ENCODE data around the gene CLCN6.
"Not testable (repeated sequence)": the region's sequence is repeated elsewhere in the genome, so short reads cannot be mapped to it uniquely, and the experiment has no call there.

Gene CLCN6

DNA sequence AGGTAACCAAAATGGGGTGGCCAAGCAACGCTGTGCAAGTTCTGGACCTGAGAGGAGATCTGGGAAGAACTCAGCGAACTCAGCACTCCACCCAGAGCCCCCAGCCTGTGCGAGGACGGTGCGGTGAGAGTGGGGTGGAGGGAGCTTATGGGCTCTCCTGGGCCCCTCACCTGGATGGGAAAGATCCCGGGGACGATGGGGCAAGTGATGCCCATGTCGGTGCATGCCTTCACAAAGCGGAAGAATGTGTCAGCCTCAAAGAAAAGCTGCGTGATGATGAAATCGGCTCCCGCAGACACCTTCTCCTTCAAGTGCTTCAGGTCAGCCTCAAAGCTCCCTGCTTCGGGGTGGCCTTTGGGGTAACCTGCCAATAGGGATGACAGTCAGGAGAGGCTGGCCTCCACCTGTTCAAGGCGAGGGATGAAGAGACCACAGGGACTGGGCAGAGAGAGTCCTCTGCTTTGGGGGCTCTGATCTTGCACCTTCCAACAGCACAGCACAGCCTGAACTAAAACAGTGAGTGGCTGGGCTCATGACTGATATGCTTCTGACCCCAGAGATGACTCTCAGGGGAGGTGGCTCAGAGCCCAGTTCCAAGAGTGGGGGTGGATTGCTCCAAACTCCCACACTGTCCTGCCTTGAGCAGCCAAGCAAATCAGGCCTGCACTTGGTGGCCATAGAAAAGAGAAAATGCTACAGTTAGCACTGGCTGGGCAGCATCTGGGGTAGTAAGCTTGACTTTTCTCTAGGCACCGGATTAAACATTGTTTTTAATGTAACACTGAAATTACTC is 9.8 kb upstream of the CLCN6 start:
- no peak for DNase-seq

DNA sequence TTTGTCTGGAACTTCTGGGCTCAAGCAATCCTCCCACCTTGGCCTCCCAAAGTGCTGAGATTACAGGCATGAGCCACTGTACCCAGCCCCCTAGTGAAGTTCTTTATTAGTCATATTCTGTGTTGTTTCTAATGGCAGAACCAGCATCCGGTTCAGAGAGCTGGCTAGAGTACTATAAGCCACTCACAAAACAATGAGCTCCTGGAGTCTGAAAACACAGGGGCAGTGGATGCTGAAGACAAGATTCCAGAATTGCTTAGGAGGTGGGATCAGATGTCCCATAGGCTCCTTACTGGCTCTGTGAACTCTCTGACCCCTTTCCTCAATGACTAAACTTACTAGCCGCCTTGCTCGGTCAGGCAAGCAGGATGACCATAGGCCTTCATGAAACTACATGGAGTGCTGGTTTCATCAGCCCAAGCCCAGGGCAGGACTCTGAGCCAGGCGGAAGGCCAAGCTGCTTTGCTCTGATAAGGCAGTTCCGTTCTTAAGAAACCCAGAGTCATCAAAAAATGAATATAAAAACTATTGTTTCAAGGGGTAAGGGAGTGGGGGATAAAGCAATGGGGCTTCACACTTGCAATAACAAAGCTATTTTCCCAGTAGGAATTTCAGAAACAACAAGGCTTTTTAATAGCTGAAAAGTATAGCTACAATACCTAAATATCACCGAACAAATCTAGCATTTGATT is 8.3 kb upstream of the CLCN6 start:
- no peak for DNase-seq

DNA sequence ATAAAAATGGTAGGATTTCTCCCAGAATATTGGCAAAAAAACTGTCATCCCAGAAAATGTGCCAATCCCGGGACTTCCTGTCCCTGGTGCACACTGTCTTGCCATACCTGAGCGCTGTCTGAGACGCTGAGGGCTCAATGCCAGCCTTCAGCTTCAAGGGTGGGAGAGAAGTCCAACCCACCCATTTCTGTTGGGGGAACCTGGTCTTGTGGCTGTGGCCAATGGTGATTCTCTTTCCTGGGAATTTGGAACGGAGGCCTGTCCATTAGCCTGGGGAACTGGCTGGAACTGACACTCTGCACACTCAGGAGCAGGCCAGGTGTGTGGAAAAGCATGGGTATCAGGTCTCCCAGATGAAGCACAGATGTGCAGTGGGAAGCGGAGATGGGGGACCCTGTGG is 6.9 kb upstream of the CLCN6 start:
- DNase-seq = no peak

DNA sequence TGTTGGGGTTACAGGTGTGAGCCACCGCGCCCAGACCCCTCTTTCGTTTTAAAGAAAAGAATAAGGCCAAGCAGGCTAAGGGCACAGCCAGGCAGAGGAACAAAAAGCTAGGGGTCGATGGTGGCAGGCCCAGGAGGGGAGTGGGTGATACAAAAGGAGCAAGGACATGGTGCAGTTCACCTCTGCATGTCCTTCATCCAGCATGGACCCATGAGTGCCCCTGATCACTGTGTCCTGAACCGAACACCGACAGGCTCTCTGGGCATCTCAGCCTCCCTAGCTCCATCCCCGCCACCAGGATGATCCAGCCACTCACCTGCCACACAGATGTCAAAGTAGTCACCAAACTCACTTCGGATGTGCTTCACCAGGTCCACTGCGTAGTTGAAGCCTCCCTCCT is 6.1 kb upstream of the CLCN6 start:
- DNase-seq = no peak

DNA sequence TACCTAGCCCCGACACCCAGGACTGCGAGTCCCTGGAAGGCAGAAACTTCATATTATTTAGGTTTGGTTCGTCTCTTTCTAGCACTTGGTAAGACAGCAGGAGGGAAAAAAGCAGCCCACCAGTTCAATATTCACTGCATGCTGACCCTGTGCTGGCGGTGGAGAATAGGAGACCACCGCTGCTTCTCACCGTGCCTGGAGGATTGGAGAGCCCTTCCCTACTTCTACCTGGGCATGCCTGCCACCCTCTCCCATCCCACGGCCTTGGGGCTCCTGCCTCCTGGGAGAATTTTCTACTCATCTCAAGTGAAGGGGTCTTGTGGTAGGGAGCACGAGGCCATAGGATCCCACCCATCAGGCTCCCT is 5.6 kb upstream of the CLCN6 start:
- no peak for DNase-seq

DNA sequence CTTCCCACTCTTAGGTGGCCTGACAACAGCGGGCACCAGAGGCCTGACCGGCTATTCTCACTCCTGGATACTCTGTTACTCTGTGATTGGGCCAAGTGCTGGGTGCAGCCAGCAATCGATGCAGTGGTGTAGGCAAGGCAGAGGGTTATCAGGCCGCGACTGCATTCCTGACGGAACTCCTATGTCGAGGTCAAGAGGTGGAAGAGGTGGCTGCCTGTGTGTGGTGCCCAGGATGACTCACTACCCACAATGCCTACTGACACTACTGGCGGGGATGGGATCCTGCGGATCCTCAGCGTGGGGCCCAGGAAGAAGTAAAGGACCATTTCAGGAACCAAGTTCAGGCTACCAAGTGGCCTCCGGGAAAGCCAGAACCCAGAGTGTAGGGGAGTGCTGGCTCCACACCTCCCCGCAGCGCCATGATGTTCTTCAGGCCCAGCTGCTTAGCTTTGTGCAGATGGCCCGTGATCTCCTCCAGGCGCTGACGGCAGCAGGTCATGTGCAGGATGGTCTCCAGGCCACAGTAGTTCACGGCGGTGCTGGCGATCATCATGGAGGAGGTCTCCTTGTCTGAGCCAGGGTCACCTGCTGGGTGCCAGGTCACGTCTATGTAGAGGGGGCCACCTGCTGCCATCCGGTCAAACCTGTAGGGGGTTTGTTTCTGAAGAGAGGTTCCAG is 5.1 kb upstream of the CLCN6 start:
- peak; percentile 18 for DNase-seq

DNA sequence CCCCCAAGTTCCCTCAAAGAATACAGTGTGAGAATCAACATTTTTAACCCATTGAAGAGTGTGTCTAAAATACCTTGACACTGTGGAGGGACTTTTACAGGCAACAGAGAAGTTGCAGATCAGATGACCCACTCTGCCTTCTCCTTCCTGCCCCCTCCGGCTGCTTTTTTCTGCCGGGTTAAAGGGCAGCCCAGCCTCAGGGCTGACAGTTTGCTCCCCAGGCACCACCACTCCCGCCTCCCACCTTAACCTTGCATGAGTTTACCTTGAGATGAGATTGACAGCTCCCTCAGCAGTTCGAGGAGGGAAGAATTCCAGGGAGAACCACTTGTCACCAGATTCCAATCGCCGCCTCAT is 3.4 kb upstream of the CLCN6 start:
- no peak for DNase-seq

DNA sequence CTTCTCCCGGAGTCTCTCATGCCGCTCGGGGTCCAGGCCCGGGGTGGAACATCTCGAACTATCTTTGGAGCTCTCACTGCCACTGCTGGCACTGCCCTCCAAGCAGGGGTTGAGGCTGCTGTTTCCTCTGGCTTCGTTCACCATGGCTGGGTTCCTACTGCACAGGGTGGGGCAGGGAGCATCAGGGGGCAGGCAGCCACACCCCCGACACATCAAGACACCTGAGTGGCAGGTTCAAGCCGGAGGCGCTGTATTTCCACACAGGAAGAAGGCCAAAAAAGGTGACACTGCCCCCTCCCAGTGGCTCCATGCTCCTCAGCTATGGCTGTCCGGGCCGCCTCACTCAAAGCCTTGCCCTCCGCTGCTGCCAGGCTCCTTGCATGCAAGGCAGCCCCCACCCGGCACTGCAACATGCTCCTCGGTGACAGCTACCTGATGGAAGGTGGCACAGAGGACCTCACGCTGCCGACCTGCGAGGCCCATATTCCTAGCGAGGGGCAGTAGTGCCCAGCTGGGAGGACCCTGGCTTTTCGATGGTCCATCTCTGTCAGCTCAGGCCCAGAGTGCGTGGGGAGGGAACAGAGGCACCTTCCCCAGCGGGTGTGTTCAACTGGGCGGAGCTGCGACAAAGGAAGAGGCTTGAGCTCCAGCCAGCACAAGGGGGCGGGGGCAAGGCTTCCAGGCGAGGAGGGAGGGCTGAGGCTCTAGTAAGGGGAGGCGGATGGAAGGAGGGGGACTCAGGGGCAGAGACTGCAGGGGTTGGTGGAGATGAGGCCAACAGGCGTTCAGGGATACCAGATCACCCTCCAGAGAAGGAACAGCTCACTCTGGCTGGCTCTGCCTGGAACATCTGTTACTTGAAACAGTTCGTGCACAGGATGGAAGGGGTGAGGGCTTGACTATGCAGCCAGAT is 2.8 kb upstream of the CLCN6 start:
- peak; percentile 67 for DNase-seq

DNA sequence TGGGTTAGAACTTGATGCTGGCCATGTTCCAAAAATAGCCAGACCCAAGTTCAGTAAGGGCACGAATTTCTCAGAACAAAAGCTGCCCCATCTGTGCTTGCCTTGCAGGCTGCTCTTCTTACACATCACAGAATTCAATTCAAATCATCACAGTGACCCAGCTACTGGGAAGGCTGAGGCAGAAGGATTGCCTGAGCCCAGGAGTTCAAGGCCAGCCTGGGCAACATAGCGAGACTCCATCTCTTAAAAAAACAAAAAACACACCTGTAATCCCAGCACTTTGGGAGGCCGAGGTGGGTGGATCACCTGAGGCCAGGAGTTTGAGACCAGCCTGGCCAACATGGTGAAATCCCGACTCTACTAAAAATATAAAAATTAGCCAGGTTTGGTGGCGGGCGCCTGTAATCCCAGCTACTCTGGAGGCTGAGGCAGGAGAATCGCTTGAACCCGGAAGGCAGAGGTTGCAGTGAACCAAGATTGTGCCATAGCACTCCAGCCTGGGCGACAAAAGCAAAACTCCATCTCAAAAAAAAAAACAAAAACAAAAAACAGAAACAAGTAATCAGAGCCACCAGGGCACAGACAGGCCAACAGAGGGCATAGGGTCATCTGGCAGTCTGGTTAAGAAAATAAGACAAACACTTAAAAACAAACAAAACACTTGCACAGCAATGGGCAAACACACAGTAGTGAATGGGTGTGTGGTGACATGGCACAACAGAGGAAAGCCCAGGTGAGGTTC is 1.9 kb upstream of the CLCN6 start:
- not testable (repeated sequence) for DNase-seq

DNA sequence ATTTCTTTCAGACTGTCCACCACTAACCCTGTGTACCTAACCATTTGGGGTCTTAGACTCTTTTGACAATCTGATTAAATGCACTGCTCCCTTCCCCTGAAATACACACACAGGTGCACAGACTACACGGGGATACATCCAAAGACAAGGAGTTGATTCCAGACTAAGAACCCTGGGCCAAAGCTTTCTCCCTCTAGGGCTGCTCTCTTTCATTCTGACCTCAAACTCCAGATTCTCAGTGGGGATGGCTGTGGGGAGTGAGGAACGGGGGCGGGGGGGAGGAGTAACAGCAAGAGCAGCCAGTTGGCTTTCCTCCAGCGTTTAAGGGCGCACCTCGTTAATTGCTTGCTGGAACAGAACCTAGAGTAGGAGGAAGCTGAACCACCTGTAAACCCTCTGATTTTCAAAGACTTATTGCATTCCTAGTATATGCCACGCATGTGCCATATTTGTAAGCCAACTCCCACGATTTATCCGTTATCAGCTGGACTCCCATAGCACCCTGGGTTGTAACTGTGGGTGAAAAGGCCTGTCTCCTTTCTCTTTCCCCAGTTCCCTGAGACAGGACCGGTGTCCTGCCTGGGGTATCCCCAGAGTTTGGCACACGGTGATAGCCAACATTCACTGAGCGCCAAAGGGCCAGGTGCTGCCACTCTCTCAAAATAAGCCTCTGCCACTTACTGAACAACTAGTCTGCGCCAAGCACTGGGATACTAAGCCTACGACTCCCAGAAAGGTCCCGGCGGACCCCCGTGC is 1.1 kb upstream of the CLCN6 start:
- no peak for DNase-seq

DNA sequence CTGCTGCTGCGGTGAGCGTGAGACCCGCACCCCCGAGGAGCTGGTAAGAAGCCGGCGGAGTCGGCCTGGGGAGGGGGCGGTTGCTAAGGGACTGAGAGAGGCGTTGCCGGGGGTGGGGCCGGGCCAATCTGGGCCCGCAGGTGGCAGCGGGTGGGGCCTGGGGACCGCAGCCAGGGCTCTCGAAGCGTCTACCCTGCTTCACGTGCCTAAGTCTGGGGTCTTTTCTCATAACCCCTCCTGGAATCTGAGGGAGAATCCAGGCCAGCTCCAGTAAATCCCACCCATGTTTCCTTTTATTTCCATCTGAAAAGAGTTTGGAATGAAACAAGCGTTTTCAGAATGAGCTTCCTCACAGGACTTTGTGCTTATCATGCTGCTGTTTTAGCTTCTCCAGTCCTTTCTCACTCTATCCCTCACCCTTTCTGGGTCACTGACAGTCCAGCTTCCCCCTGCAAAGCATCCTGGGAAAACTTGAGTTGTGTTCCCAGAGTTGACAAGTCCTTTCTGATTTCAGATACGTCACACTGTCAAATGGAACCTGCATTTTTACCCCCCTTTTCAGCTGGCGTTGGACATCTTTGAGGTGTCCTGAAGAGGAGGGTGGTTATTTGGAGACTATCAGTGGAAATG is 431 bp downstream of the CLCN6 start:
- DNase-seq = peak; percentile 28

DNA sequence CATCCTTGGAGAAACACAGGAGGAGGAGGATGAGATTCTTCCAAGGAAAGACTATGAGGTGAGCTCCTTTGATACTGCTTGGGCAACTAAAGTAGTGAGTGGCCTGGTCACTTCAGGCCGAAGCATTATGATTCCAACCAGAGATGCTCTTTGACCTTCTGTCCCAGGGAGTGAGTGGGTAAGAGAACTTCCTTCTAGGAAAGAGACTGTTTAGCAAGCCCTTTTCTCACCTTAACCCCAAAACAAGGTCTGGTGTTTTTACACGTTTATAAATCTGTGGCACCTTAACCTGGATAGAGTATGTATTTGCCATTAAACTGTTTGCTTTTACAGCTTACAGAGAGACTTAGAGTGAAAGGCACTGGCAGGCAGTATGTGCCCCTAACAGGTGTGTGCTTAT is 1.1 kb downstream of the CLCN6 start:
- no peak for DNase-seq

DNA sequence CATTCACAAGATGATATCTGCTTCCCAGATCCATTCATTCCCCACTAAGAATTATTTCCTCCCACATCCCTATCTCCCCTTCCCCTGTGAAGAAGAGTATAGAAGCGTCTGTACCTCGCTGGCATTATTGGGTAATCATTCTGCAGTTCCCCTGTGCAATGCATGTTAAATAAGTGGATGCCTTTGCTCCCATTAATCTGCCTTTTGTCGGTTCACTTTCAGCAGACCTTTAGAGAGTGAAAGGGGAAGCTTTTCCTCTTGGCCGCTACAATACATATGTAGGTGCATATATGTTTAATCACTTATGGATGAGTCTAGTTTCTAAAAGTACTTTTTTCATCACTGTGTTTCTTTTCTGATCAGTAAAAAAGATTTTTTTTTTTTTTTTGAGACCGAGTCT is 7.0 kb downstream of the CLCN6 start:
- DNase-seq = peak; percentile 30

DNA sequence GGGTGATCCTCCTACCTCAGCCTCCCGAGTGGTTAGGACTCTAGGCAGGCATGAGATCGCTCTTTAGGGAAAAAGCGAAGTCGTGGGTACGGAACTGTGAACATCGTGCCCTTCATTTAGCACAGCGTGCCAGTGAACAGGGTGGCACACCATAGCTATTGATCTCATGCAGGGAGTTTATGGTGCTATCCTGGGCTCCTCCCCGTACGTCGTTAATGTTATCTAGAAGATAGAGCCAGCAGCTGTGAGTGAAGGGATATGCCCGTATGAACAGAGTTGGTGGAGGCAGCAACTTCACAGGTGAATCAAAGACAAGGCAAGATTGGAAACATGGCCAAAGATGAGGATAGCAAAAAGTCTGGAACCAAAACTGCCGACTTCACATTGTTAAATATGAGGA is 11.2 kb downstream of the CLCN6 start:
- no peak for DNase-seq

DNA sequence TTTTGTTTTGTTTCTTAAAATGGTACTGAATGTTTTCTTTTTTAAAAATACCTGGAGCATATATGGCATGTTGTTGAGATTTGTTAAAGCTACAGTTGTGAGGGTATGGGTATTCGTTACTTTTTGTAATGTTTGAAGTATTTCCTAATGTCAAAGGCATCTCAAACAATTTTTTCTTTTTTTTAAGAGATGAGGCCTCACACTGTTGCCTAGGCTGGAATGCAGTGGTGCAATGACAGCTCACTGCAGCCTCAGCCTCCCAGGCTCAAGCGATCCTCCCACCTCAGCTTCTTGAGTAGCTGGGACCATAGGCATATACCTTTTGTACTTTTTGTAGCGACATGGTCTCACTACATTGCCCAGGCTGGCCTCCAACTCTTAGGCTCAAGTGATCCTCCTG is 16.1 kb downstream of the CLCN6 start:
- DNase-seq = no peak

DNA sequence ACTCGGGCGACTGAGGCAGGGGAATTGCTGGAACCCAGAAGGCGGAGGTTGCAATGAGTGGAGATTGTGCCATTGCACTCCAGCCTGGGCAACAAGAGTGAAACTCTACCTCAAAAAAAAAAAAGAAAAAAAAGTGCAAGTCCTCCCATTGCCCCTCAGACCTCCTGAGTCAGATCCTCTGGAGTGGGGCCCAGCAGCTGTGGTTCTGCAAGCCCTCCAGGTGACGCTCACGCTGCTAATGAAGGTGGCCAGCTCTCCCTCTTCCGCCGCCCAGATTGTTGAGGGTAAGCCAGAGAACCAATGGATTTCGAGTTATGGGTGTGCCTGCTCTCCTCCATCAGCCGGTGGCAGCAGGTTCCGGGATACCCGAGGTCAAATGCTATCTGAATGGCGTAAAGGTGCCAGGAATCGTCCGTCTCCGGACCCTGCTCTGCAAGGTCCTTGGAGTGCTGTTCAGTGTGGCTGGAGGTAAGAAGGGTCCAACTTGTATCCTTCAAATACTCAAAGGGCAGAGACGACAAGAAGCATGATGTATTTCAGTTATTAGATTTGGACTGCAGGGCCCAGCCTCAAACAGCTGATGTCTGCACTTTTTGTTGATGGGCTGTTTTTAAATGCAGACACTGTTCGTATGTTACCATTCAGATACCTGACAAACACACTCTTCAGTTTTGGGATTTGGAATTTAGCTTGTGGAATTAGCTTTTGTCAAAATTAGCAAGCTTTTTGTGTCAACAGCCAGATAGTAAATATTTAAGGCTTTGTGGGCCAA is 17.6 kb downstream of the CLCN6 start:
- DNase-seq = no peak

DNA sequence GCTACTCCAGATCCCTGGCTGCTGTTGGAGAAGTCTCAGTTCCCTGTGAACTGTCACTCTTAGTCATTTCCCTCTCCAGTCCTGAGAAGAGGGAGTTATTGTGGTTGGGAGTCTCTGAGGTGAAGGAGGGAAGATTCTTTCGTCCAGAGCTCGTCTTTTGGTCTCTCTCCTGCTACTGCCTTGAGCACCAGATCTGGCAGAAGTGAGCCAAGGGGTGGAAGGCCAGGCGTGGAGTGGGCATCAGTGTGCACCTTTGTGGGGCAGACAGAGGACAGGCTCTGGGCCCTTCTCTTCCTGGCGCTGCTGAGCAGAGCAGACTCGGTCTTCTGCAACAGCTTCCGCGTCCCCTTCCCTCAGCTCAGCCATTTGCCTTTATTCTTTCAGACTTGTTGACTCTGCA is 19.1 kb downstream of the CLCN6 start:
- DNase-seq = no peak

DNA sequence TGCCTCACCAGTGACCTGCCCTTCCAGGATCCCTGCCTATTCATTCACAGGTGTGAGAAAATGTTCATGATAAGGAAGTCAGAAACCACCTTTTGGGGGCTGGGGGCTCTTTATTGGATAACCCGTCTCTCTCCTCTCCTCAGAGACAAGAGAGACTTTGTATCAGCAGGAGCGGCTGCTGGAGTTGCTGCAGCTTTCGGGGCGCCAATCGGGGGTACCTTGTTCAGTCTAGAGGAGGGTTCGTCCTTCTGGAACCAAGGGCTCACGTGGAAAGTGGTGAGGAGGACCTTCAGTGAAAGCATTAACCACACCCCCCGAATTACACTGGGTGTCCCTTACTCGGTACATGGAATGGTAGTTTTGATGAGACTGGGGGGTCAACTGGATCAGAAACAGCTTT is 21.0 kb downstream of the CLCN6 start:
- no peak for DNase-seq

DNA sequence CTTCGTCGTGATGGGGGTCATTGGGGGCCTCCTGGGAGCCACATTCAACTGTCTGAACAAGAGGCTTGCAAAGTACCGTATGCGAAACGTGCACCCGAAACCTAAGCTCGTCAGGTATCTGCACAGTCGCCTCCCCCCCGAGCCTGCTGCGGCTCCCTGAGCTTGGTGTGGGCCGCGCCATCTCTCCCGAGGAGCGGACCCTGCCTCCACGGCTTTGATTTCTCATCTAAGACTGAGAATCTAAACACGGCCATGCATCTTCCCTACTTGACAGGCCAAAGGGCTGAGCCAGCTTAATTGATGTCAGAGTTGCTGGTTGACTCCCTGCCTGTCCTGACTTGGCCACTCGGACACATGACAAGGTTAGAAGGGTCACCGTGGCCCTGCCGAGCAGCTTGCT is 22.5 kb downstream of the CLCN6 start:
- DNase-seq = no peak

DNA sequence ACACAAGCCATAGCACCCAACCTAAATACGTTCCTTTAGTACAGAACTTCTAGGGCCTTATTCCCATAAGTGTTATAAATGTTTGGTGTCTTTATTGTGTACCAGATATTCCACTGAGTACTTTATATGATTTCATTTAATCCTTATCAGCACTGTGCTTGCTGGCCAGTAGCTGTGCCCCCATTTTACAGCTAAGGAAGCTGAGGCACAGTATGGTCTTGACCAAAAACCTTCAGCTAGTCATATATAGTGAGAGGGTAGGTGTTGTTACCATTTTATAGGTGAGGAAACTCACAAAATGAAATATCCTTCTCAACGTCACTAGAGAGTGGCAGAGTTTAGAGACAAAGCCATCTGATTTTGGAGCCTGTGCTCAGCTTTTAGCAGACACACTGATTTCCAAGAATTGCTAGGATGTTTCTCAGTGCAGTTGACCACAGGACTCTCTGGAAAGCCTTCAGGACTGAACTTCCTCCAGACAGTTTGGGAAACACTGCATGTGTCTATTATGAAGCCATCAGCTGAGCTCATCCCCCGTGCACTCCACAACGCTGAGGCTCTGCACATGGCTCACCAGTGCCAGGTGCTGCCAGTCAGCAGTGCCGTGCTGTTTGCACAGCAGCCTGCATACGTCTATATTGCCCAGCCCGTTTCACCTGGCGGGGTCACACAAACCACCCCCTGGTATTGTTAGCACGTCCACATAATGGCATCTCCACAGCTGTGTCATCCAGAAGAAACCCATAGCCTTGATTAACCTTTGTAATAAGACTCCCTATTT is 26.1 kb downstream of the CLCN6 start:
- no peak for DNase-seq

Measured in MV-4-11 (cell line).